Large intestine (tissue), 3 donors: ENCODE data around the gene SMIM27. TPM values are rescaled to one million over a fixed set of nuclear protein-coding genes. Genes with fewer than 3 reads are reported as not detected.

ENCODE experiments used
- DNase-seq, 2 donors: peaks; one replicate each; pipeline versions ENCODE4 v3.0.0 to v3.0.0-alpha.2; 2013
- H3K27ac ChIP-seq: one replicate; pipeline ENCODE4 v1.5.1; 2013; ENCODE audit warnings: low read length
- H3K27me3 ChIP-seq: 2 replicates; pipeline ENCODE4 v1.6.1; 2013; ENCODE audit warnings: low read length; ENCODE audit not compliant: control insufficient read depth, insufficient read depth
- H3K36me3 ChIP-seq: 2 replicates; pipeline ENCODE4 v1.6.1; 2013; ENCODE audit warnings: low read length; ENCODE audit not compliant: control insufficient read depth, insufficient read depth
- H3K4me1 ChIP-seq: one replicate; pipeline ENCODE4 v1.6.1; 2013; ENCODE audit warnings: low read length; ENCODE audit not compliant: control insufficient read depth, insufficient read depth
- H3K4me3 ChIP-seq: one replicate; pipeline ENCODE4 v1.5.1; 2013; ENCODE audit warnings: low read length
- H3K9me3 ChIP-seq: one replicate; pipeline ENCODE4 v1.6.1; 2013; ENCODE audit warnings: mild to moderate bottlenecking, low read depth, low read length, moderate library complexity; ENCODE audit not compliant: control insufficient read depth
- WGBS: methylation state at CpG from one replicate; pipeline ENCODE4 v1.1.5; 2013; ENCODE audit warnings: low lambda C conversion rate; ENCODE audit not compliant: insufficient coverage; 5-methylcytosine and 5-hydroxymethylcytosine counted together
- polyA plus RNA-seq: library from polyadenylated mRNA; unstranded; fragments of 120-200 nt; gene quantifications from one replicate; pipeline ENCODE4 v1.2.1, GENCODE V29; 2013

The SMIM27 gene
- polyA plus RNA-seq, 1 donor, result 14.6 TPM

DNA sequence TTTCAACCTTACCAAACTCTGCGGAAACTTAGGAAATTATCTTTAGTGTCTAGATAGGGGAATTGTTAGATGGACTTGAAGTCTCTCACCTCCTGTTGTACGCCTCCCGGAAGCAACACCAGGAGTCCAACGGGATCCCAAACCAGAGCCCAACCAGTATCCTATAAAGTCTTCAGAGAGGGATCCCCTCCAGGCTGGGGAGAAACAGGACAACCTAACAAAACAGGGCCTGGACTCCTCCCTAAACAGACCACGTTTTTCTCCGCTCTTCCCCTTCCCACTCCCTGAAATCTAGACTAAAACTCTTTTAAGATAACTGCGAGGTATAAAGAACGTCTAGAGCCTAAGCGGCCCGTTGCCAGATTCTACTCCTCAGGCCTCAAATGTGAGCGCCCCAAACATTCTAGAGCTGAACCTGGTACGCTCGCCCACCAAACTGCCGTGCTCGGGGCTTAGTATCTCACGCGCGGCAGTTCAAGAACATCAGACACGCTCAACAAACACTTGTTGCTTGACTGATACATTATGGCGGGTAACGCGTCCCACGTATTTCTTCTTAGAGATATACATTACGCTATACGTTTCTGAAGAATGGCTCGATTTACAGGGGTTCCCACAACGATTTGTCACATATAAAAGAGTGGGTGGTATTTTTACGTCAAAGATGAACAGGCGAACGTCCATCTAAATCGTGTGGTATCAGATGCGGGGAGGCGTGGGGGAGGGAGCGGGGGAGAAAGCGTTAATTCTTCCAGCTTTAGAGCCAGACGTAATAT is 663 bp upstream of the SMIM27 start:
- Histone ChIP-seq H3K9me3 (no peaks in the 10 kb centered on the region), H3K4me1 (peaks cover 10% of the 10 kb centered on the region), H3K36me3 (peaks cover 2% of the 10 kb centered on the region), H3K27ac (peak overlapping the region; percentile 96), H3K4me3 (peak overlapping the region; percentile 78), H3K27me3 (no peaks in the 10 kb centered on the region)
- DNase-seq, result peak; percentile 30 to 64
- WGBS, result no CpG with 5 or more reads among the region's 36 CpGs

DNA sequence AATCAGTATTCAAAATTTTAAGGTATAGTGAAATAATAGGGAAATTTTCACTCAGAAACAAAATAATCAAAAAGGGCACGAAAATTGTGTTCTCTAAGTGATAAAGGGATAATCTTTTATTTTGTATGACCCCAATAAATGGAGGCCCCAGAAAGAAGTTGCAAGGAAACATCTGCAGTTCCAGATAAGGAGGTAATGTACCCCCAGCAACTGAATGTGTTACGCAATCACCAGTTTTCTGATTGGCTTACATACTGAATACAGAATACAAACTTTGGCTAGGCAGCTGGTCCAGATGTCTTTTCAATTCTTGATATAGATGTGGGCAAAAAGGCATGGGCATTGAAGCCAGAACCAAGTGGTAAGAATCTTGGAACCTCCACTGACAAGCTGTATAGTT is 2.0 kb downstream of the SMIM27 start:
- Histone ChIP-seq H3K9me3 (no peaks in the 10 kb centered on the region), H3K4me3 (no peak overlapping the region), H3K27me3 (no peaks in the 10 kb centered on the region), H3K36me3 (peaks cover 2% of the 10 kb centered on the region), H3K4me1 (peaks cover 10% of the 10 kb centered on the region), H3K27ac (no peak overlapping the region)
- DNase-seq, result peak in 1 of 2 donors; percentile 31
- WGBS, result 20% methylated on average over 1 of the region's 2 CpGs

DNA sequence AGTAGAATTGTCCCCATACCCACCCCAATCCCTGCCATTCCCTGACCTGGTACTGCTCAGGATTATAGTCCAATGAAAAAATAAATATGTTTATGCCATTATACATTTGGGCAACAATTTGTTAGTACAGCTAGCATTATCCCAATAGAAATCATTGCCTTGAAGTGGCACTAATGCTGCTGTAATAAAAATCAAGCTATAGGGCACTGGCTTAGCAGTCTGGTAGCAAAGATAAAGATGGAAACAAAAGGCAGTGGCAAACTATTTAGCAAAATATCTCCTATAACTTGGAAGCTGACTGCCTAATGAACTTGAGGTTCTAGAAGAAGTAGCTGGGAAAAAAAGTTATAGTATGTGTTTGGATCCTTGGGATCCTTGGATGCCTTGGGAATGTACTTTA is 2.5 kb downstream of the SMIM27 start:
- no peak overlapping the region for H3K27ac ChIP-seq
- no peaks in the 10 kb centered on the region for H3K9me3 ChIP-seq
- peaks cover 10% of the 10 kb centered on the region for H3K4me1 ChIP-seq
- H3K4me3 ChIP-seq, result no peak overlapping the region
- H3K36me3 ChIP-seq, result no peaks in the 10 kb centered on the region
- no peaks in the 10 kb centered on the region for H3K27me3 ChIP-seq
- DNase-seq, result no peak

DNA sequence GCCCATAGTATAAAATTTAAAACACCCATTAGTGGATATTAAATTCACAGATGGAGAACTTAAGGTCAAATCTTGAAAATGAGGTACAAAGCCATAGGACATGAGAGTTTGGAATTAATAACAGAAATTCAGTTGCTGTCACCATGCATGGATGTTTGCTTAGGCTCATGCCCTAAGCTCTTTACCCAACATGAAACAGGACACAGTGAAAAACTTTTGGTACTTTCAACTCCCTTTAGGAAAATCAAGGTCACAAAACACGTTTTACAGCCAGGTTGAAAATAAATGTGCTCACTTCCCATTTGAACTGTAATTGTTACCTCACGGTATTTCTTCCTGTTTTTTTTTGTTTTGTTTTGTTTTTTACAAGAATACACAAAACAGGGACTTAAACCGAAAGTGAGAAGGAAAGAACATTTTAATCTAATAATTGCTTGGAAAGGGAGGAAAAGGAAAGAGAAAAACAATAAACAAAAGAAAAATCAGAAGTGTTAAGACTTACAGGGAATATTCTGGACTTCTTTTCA is 6.3 kb downstream of the SMIM27 start:
- Histone ChIP-seq H3K27me3 (no peaks in the 10 kb centered on the region), H3K27ac (no peak overlapping the region), H3K9me3 (no peaks in the 10 kb centered on the region), H3K36me3 (no peaks in the 10 kb centered on the region), H3K4me1 (peaks cover 5% of the 10 kb centered on the region), H3K4me3 (no peak overlapping the region)
- DNase-seq, result no peak
- WGBS, result 75% methylated on average over 3 of the region's 3 CpGs

DNA sequence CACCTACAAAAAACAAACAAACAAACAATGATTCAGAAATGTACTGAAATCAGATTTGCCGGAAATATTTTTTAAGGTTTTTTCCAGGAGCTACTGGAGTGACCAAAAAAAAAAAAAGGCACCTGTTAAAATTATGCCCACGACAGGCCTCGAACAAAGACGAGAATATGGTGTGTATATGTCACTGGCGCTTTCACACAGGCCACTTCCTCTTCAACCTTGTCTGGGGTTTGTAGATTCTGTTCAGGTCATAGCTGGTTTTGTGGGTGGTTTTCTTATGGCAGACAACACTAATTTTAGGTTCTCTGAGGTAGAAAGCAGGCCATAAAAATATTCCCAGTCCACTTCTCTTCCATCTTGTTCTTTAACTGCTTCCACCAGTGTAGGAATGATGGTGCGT is 13.8 kb downstream of the SMIM27 start:
- peaks cover 37% of the 10 kb centered on the region for H3K36me3 ChIP-seq
- H3K27me3 ChIP-seq, result no peaks in the 10 kb centered on the region
- no peaks in the 10 kb centered on the region for H3K9me3 ChIP-seq
- DNase-seq, result no peak
- H3K4me3 ChIP-seq, result no peak overlapping the region
- WGBS, result 100% methylated on average over 1 of the region's 6 CpGs
- peaks cover 9% of the 10 kb centered on the region for H3K4me1 ChIP-seq
- H3K27ac ChIP-seq, result no peak overlapping the region

GRCh38 chr9:32566770-32567169 is 14.6 kb downstream of the SMIM27 start:
- Histone ChIP-seq H3K9me3 (no peaks in the 10 kb centered on the region), H3K27ac (no peak overlapping the region), H3K4me1 (peaks cover 9% of the 10 kb centered on the region), H3K27me3 (no peaks in the 10 kb centered on the region), H3K4me3 (no peak overlapping the region), H3K36me3 (peaks cover 37% of the 10 kb centered on the region)
- no CpG with 5 or more reads among the region's 26 CpGs for WGBS
- no peak for DNase-seq

- H3K4me3 ChIP-seq, result no peak overlapping the region
- 100% methylated on average over 1 of the region's 4 CpGs for WGBS
- H3K27ac ChIP-seq, result no peak overlapping the region
- no peak for DNase-seq
- H3K27me3 ChIP-seq, result no peaks in the 10 kb centered on the region
- H3K36me3 ChIP-seq, result peaks cover 30% of the 10 kb centered on the region
- peaks cover 7% of the 10 kb centered on the region for H3K4me1 ChIP-seq
- H3K9me3 ChIP-seq, result no peaks in the 10 kb centered on the region
These were observed 18.1 kb downstream of the SMIM27 start for GRCh38 chr9:32570262-32570661.

DNA sequence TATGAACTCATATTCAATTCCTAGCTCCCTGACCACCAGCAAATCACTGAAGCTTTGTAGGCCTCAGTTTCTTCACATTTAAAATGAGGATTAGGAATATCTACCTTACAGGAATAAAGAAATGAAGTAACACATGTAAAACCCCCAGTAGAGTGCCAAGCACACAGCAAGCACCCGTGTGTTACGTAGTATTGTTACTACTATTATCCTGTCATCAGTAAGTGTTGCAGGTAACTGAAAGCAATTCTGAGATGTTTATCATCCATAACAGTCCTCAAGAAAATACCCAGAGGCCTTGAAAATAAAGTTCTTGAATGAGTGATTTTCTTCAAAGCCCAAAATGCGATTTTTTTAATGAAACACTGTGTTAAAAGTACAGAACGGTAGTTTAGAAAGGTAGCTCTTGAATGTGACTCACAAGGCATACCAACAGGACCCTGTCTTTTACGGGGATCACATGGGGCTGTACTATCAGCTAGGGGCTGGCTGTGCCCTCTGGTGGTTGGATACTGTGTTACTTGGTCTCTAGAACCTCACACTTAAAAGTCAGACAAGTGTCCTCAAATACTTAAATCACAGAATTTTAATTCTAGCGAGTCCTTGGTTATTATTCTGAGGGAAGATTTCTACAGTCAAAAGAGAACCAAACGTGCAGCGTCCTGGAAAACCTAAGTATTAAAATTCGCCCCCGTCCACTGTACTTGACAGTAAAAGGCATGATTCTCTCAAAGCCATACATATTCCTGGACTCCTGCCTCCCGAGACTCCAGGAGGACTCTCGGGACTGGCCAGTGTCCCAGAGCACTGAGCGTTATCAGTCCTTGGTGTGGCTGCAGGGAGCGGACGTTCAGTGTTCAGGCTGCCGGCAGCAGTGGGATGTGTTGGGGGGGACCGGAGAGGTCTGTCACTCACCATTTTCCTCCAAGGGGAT is 20.1 kb downstream of the SMIM27 start:
- Histone ChIP-seq H3K4me1 (peaks cover 4% of the 10 kb centered on the region), H3K4me3 (peak overlapping the region; percentile 95), H3K27me3 (peaks cover 2% of the 10 kb centered on the region), H3K36me3 (peaks cover 11% of the 10 kb centered on the region), H3K9me3 (no peaks in the 10 kb centered on the region), H3K27ac (peak overlapping the region; percentile 97)
- WGBS, result 4% methylated on average over 4 of the region's 17 CpGs
- peak; percentile 86 to 88 for DNase-seq

DNA sequence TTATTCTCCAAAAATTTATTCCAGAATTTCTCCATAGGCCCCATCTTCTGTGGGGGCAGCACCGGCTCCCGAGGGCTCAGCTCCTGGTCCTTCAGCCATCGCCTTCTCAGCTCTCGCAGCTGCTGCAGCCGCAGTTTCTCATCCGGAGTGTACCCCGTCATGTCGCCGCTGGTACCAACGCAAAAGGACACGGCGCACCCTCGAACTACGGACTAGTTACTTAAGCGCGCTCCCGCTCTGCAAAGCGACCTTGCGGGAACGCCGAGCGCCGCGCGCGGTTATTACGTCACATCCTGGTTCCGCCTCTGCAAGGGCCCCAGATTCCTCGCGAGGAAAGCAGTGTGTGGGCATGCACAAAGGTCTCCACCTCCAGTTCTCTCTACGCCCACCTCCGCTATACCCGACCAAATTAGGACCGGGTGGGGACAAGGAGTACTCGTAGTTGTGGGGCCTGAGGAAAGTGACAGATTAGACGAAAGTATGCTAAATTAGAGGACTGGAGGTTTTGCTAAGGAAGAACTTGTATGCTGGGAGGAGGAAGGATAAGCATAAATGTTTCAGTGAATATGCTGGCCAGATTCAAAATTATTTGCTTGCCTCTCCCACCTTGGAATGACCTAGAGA is 20.9 kb downstream of the SMIM27 start, which contains the start of gene NDUFB6:
Gene NDUFB6 (minus strand): TSS at position 260 of the 624 bp plus-strand sequence. CDS start 99 bp downstream, at position 161.
- Histone ChIP-seq H3K27ac (peak within 1 kb of the TSS; percentile 97), H3K4me3 (peak within 1 kb of the TSS; percentile 95), H3K4me1 (peaks cover 4% of the 10 kb centered on the region), H3K9me3 (no peaks in the 10 kb centered on the region), H3K27me3 (peaks cover 2% of the 10 kb centered on the region), H3K36me3 (peaks cover 10% of the 10 kb centered on the region)
- DNase-seq, result peak; percentile 96 to 97
- WGBS, result 0% methylated on average over 1 of the region's 36 CpGs

DNA sequence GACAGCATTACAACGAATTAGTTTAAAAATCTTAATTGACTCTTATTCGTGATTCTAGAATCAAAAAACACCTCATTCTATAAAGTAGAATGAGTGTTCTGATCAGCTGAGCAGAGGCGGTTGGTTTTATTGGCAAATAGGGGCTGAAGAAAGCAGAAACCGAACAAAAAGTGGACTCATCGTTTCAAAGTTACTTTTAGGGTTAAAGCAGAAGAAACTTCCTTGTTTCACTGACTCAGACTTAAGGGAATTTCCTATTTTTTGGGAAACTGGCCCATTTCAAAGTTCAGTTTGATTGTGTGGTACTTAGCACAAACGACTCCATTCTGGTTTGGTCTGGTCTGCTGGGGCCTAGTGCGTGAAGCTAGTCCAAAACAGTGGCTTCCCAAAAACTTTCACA is 21.7 kb downstream of the SMIM27 start:
- H3K4me3 ChIP-seq, result no peak overlapping the region
- WGBS, result 86% methylated on average over 2 of the region's 7 CpGs

More for the DNA sequence above, 21.7 kb downstream of the SMIM27 start:
- no peak for DNase-seq
- Histone ChIP-seq H3K4me1 (peaks cover 4% of the 10 kb centered on the region), H3K27me3 (peaks cover 4% of the 10 kb centered on the region), H3K36me3 (peaks cover 8% of the 10 kb centered on the region), H3K9me3 (no peaks in the 10 kb centered on the region), H3K27ac (peak overlapping the region; percentile 97)
